Endothelial cell of umbilical vein (primary cell): ENCODE measurements around the gene RNFT2. TPM values are rescaled to one million over a fixed set of nuclear protein-coding genes. Genes with fewer than 3 reads are reported as not detected.

Experiments used
- BruUV-seq: library from RNA; stranded (reverse); fragments of 400-500 nt; replicated peaks from 2 replicates; lab custom pipeline; 2021; lab: Mats Ljungman, UMichigan
- CTCF ChIA-PET: fragments of 300-600, 350-600 bp; sonication (Branson Sonifier 250); formaldehyde crosslinking; loops from one replicate; lab custom pipeline; 2021; ENCODE audit warnings: antibody characterized with exemption, inconsistent platforms; lab: Charles Lee
- POLR2A ChIA-PET: fragments of 300-600, 350-600 bp; sonication (Branson Sonifier 250); formaldehyde crosslinking; loops from one replicate; lab custom pipeline; 2021; ENCODE audit warnings: antibody characterized with exemption, inconsistent platforms; lab: Charles Lee
- DNase-seq: peaks from one replicate; pipeline ENCODE4 v3.0.0-alpha.2; 2011; ENCODE audit warnings: low read depth, low spot score
- FAIRE-seq: peaks from 2 replicates; lab custom pipeline; 2011; peaks lifted over from hg19 to GRCh38; lab: Jason Lieb, UNC
- H2AFZ ChIP-seq: 2 replicates; pipeline ENCODE4 v1.6.0; 2012; ENCODE audit warnings: low read depth, low read length, control low read depth, inconsistent platforms
- H3K27ac ChIP-seq: 2 replicates; pipeline ENCODE4 v1.5.1; 2011; ENCODE audit warnings: low read depth, mild to moderate bottlenecking, control low read depth, low read length, moderate library complexity; ENCODE audit not compliant: insufficient read depth
- H3K27me3 ChIP-seq, 2 experiments: 2 replicates each; pipeline versions ENCODE4 v1.6.0 to v1.6.1; 2011; ENCODE audit warnings: low read length in 2 of 2, mixed read lengths in 1 of 2; ENCODE audit not compliant: control insufficient read depth in 2 of 2, insufficient read depth in 2 of 2
- H3K36me3 ChIP-seq, 2 experiments: 2 replicates in 1 of 2; 3 replicates in 1 of 2; pipeline ENCODE4 v1.5.1; 2011; ENCODE audit warnings: low read length in 2 of 2, mild to moderate bottlenecking in 1 of 2, moderate library complexity in 1 of 2; ENCODE audit not compliant: control insufficient read depth in 2 of 2, insufficient read depth in 2 of 2; ENCODE audit errors: extremely low read depth in 1 of 2
- H3K4me1 ChIP-seq: 3 replicates; pipeline ENCODE4 v1.5.1; 2011; ENCODE audit warnings: mild to moderate bottlenecking, low read length; ENCODE audit not compliant: control insufficient read depth, insufficient read depth; ENCODE audit errors: extremely low read depth
- H3K4me2 ChIP-seq: 2 replicates; pipeline ENCODE4 v1.6.1; 2011; ENCODE audit warnings: low read length, control low read depth, mixed read lengths; ENCODE audit not compliant: insufficient read depth
- H3K4me3 ChIP-seq, 3 experiments: fragments of 200-600 bp in 1 of 3; sonication (generic), shearing (Covaris generic) in 1 of 3; replicated peaks in 1 of 3; 2 replicates each; pipeline ENCODE4 v1.5.1; 2011 to 2016; ENCODE audit warnings: control low read depth in 3 of 3, low read length in 3 of 3, mild to moderate bottlenecking in 2 of 3, inconsistent platforms in 1 of 3, low read depth in 1 of 3, moderate library complexity in 1 of 3; ENCODE audit not compliant: insufficient read depth in 1 of 3
- H3K79me2 ChIP-seq: 2 replicates; pipeline ENCODE4 v1.6.0; 2012; ENCODE audit warnings: low read length, inconsistent platforms; ENCODE audit not compliant: control insufficient read depth, insufficient read depth
- H3K9ac ChIP-seq: replicated peaks from 2 replicates; pipeline ENCODE3; 2011; ENCODE audit warnings: low read length, control low read depth; ENCODE audit not compliant: insufficient read depth; ENCODE audit errors: extremely low read depth
- H3K9me1 ChIP-seq: replicated peaks from 3 replicates; pipeline ENCODE4 v1.6.0; 2011; ENCODE audit warnings: mild to moderate bottlenecking, low read length; ENCODE audit not compliant: control insufficient read depth, insufficient read depth; ENCODE audit errors: extremely low read depth
- H3K9me3 ChIP-seq: replicated peaks from 2 replicates; pipeline ENCODE4 v1.5.1; 2012; ENCODE audit warnings: low read length, inconsistent platforms; ENCODE audit not compliant: control insufficient read depth, insufficient read depth
- H4K20me1 ChIP-seq: replicated peaks from 2 replicates; pipeline ENCODE3; 2011; ENCODE audit warnings: mild to moderate bottlenecking, low read length; ENCODE audit not compliant: control insufficient read depth, insufficient read depth; ENCODE audit errors: extremely low read depth
- CTCF ChIP-seq, 2 donors: IDR thresholded peaks; 1 replicate in 1 of 2; 2 replicates in 1 of 2; pipeline ENCODE4 v1.5.1; 2011; ENCODE audit warnings: low read length in 2 of 2, mild to moderate bottlenecking in 2 of 2, moderate library complexity in 2 of 2, control low read depth in 1 of 2, inconsistent platforms in 1 of 2, low read depth in 1 of 2; ENCODE audit not compliant: insufficient read depth in 1 of 2; ENCODE audit errors: extremely low read depth in 1 of 2
- EZH2 ChIP-seq: IDR thresholded peaks from 2 replicates; pipeline ENCODE4 v1.6.1; 2012; ENCODE audit warnings: borderline replicate concordance, low read depth, mild to moderate bottlenecking, moderate library complexity, low read length, inconsistent platforms; ENCODE audit not compliant: severe bottlenecking
- FOS ChIP-seq: IDR thresholded peaks from 2 replicates; pipeline ENCODE4 v1.6.1; 2011; ENCODE audit warnings: mild to moderate bottlenecking, low read length, moderate library complexity, borderline replicate concordance; ENCODE audit not compliant: insufficient read depth
- GATA2 ChIP-seq: IDR thresholded peaks from 2 replicates; pipeline ENCODE4 v1.7.0; 2011; ENCODE audit warnings: low read depth, mild to moderate bottlenecking, moderate library complexity, mixed read lengths, low read length; ENCODE audit not compliant: insufficient read length, insufficient read depth
- JUN ChIP-seq: IDR thresholded peaks from 2 replicates; pipeline ENCODE4 v1.6.1; 2011; ENCODE audit warnings: borderline replicate concordance, low read depth; ENCODE audit not compliant: insufficient read length, insufficient read depth
- MAX ChIP-seq: IDR thresholded peaks from 2 replicates; pipeline ENCODE4 v1.6.1; 2011; ENCODE audit not compliant: insufficient read depth, insufficient read length
- MYC ChIP-seq: IDR thresholded peaks from one replicate; pipeline ENCODE4 v1.6.1; 2011; ENCODE audit warnings: mild to moderate bottlenecking, low read depth, low read length
- POLR2A ChIP-seq: IDR thresholded peaks from 2 replicates; pipeline ENCODE4 v1.6.1; 2012; ENCODE audit warnings: low read depth, mild to moderate bottlenecking, control low read depth, low read length
- POLR2AphosphoS5 ChIP-seq: IDR thresholded peaks from 2 replicates; pipeline ENCODE4 v1.6.1; 2012; ENCODE audit warnings: low read depth, mild to moderate bottlenecking, control low read depth, low read length, moderate library complexity; ENCODE audit not compliant: insufficient read depth
- dilution Hi-C: fragments of 300-500 bp; cut with MboI; formaldehyde crosslinking; loops from one replicate; pipeline ENCODE4 v1.15.0; 2019; ENCODE audit warnings: low sequenced_read_pairs; ENCODE audit not compliant: extremely low pct_ligation_motif_present
- intact Hi-C: fragments of 100-400 bp; cut with micrococcal nuclease; formaldehyde crosslinking; loops from one replicate; pipeline ENCODE4 v1.10.0; 2022
- polyA plus RNA-seq, 4 experiments: library from polyadenylated mRNA; depleted of rRNA in 3 of 4; stranded (reverse) in 3 of 4; unstranded in 1 of 4; fragments of >200 nt; gene quantifications; 2 replicates each; pipeline versions ENCODE4 v1.2.1 to v1.2.3, GENCODE V29; 2011 to 2012; ENCODE audit warnings: missing spikeins in 1 of 4
- total RNA-seq: library from RNA; stranded (reverse); gene quantifications from 2 replicates; pipeline ENCODE4 v1.2.3, GENCODE V29; 2021

Gene RNFT2
- total and polyA plus RNA-seq, 2 donors (not counting 3 experiments of a cell fraction or from before 2014, with no cell fraction given): 1.4 to 6.6 TPM

GRCh38 chr12:116713527-116713926, 24.6 kb upstream of the RNFT2 start:
- FAIRE-seq (no peak), DNase-seq (no peak)
- Histone ChIP-seq H4K20me1 (no peaks in the 10 kb centered on the region), H3K36me3 (peaks cover 4 to 17% of the 10 kb centered on the region in 2 experiments), H3K4me1 (peaks cover 8% of the 10 kb centered on the region), H3K9ac (no peak overlapping the region), H2AFZ (no peak overlapping the region), H3K27ac (no peak overlapping the region), H3K9me1 (no peaks in the 10 kb centered on the region), H3K9me3 (no peaks in the 10 kb centered on the region), H3K4me2 (no peak overlapping the region), H3K4me3 (no peak overlapping the region), H3K27me3 (peaks cover 14 to 15% of the 10 kb centered on the region in 2 experiments), H3K79me2 (no peaks in the 10 kb centered on the region)
- intact Hi-C loops (no loop called here), dilution Hi-C loops (no loop called here)
- ChIA-PET CTCF (no interaction called here), POLR2A (no interaction called here)
- no peak for TF ChIP-seq MAX
- BruUV-seq: no TSS peak

GRCh38 chr12:116714175-116714574, 23.9 kb upstream of the RNFT2 start:
- dilution Hi-C loops: no loop called here
- no peak overlapping the region for H3K4me2 ChIP-seq

More at GRCh38 chr12:116714175-116714574, 23.9 kb upstream of the RNFT2 start:
- no peak overlapping the region for H3K27ac ChIP-seq
- H3K9me3 ChIP-seq: no peaks in the 10 kb centered on the region
- ChIA-PET CTCF (interaction anchor here (0.6 to 0.9 kb wide), 2 partner anchors 11 to 711 kb away, joined by 3 to 4 read pairs; no protein-coding TSS in a partner anchor), POLR2A (no interaction called here)
- FAIRE-seq (no peak), DNase-seq (no peak)
- H3K79me2 ChIP-seq: no peaks in the 10 kb centered on the region
- TF ChIP-seq FOS: no peak
- TF ChIP-seq EZH2: no peak
- TF ChIP-seq MYC: no peak
- TF ChIP-seq GATA2: no peak
- TF ChIP-seq MAX: no peak
- TF ChIP-seq JUN: no peak
- TF ChIP-seq POLR2AphosphoS5: no peak
- TF ChIP-seq CTCF (IDR thresholded peaks at IDR 0.05; ENCODE audit: extremely low read depth in 1 of 2, insufficient read depth in 1 of 2, low read depth in 1 of 2, low read length in 2 of 2): no peak
- TF ChIP-seq POLR2A: no peak
- no peaks in the 10 kb centered on the region for H4K20me1 ChIP-seq
- H3K9ac ChIP-seq: no peak overlapping the region
- H3K27me3 ChIP-seq: peaks cover 9 to 12% of the 10 kb centered on the region in 2 experiments
- intact Hi-C loops: no loop called here
- BruUV-seq: no TSS peak
- no peaks in the 10 kb centered on the region for H3K9me1 ChIP-seq
- no peak overlapping the region for H3K4me3 ChIP-seq
- peaks cover 14% of the 10 kb centered on the region for H3K4me1 ChIP-seq
- peaks cover 4 to 17% of the 10 kb centered on the region in 2 experiments for H3K36me3 ChIP-seq
- no peak overlapping the region for H2AFZ ChIP-seq
